Epithelial cell of proximal tubule (primary cell): ENCODE results near the gene SETBP1. TPM values are rescaled to one million over a fixed set of nuclear protein-coding genes. Genes with fewer than 3 reads are reported as not detected.
A peak's percentile ranks its signal among the peaks of the same experiment; 100 is the strongest.

Source experiments
- DNase-seq: peaks from one replicate; pipeline ENCODE4 v3.0.0-alpha.2; 2011; ENCODE audit warnings: low read depth
- H3K4me3 ChIP-seq: 2 replicates; pipeline ENCODE4 v1.5.1; 2011; ENCODE audit warnings: low read depth, mild to moderate bottlenecking, low read length
- CTCF ChIP-seq: conservative IDR thresholded peaks from 2 replicates; pipeline ENCODE4 v1.5.1; 2012; ENCODE audit warnings: low read depth, mild to moderate bottlenecking, low read length
- total RNA-seq: library from RNA; depleted of rRNA; stranded (reverse); fragments of >200 nt; gene quantifications from 2 replicates; pipeline ENCODE4 v1.2.3, GENCODE V29; 2015

SETBP1 gene
- total RNA-seq = 0.65 and 2.4 TPM in 2 replicates

- peak; percentile 24 for TF ChIP-seq CTCF
- peak; percentile 44 for DNase-seq
- H3K4me3 ChIP-seq = peak within 1 kb of the TSS; percentile 78
Observed at GRCh38 chr18:44680273-44681075, at the start of gene SETBP1. Gene SETBP1, plus strand, starts transcription at chr18:44680888. Its CDS starts 20,459 bp downstream, at chr18:44701347.

- DNase-seq = no peak
- TF ChIP-seq CTCF = no peak
- no peak overlapping the region for H3K4me3 ChIP-seq
Observed at GRCh38 chr18:44632469-44633145, 48.1 kb upstream of the SETBP1 start.

GRCh38 chr18:44635546-44635945 lies 45.1 kb upstream of the SETBP1 start:
- DNase-seq = no peak
- TF ChIP-seq CTCF = no peak
- no peak overlapping the region for H3K4me3 ChIP-seq

- no peak overlapping the region for H3K4me3 ChIP-seq
- no peak for TF ChIP-seq CTCF
- no peak for DNase-seq
Observed at GRCh38 chr18:44636241-44636640, 44.4 kb upstream of the SETBP1 start.

GRCh38 chr18:44637210-44638033 lies 43.3 kb upstream of the SETBP1 start:
- no peak for TF ChIP-seq CTCF
- peak; percentile 95 for DNase-seq
- H3K4me3 ChIP-seq = peak overlapping the region; percentile 1

- peak; percentile 47 for TF ChIP-seq CTCF
- H3K4me3 ChIP-seq = no peak overlapping the region
- peak; percentile 74 for DNase-seq
Observed at GRCh38 chr18:44638034-44638540, 42.6 kb upstream of the SETBP1 start.
